K562 (cell line): ENCODE results near the gene DNAH3. TPM values are rescaled to one million over a fixed set of nuclear protein-coding genes. Genes with fewer than 3 reads are reported as not detected.

Source experiments
- CUX1 ChIP-seq: fragments of 200-800 bp; sonication (Bioruptor generic); IDR thresholded peaks from 2 replicates; pipeline ENCODE4 v1.6.1; 2016; ENCODE audit warnings: missing genetic modification characterization, missing compliant biosample characterization
- E2F6 ChIP-seq, 2 experiments: IDR thresholded peaks; 2 replicates each; pipeline ENCODE4 v1.6.1; 2011; ENCODE audit warnings: borderline replicate concordance in 1 of 2, control low read depth in 1 of 2, low read depth in 1 of 2, low read length in 1 of 2, mild to moderate bottlenecking in 1 of 2, mixed read lengths in 1 of 2, moderate library complexity in 1 of 2; ENCODE audit not compliant: insufficient read depth in 1 of 2, insufficient read length in 1 of 2, poor library complexity in 1 of 2, severe bottlenecking in 1 of 2; ENCODE audit errors: extremely low read depth in 1 of 2
- FOXM1 ChIP-seq, 2 experiments: fragments of 450-650 bp in 1 of 2; sonication (generic) in 1 of 2; formaldehyde crosslinking in 1 of 2; IDR thresholded peaks; 2 replicates each; pipeline versions ENCODE4 v1.6.1 to v1.9.0; 2017 to 2022; ENCODE audit warnings: low read depth in 2 of 2, mild to moderate bottlenecking in 2 of 2, missing genetic modification reagents in 1 of 2, moderate library complexity in 1 of 2
- GMEB1 ChIP-seq: fragments of 250-450 bp; sonication (Bioruptor Pico); IDR thresholded peaks from 2 replicates; pipeline ENCODE4 v1.4.0; 2020; ENCODE audit warnings: mild to moderate bottlenecking
- PRMT5 ChIP-seq: sonication (generic); formaldehyde crosslinking; IDR thresholded peaks from 2 replicates; pipeline ENCODE4 v1.5.0; 2020; ENCODE audit warnings: missing genetic modification reagents
- ZBTB12 ChIP-seq: fragments of 250-450 bp; sonication (Bioruptor Pico); IDR thresholded peaks from 2 replicates; pipeline ENCODE4 v1.4.0; 2020
- ZNF766 ChIP-seq: fragments of 200-800 bp; sonication (Bioruptor generic); conservative IDR thresholded peaks from 2 replicates; pipeline ENCODE4 v1.6.1; 2016; ENCODE audit warnings: missing genetic modification characterization, missing compliant biosample characterization
- polyA plus RNA-seq, 8 experiments: library from polyadenylated mRNA; depleted of rRNA in 4 of 8; stranded (reverse) in 5 of 8; unstranded in 3 of 8; fragments of >200 nt; fragmentation: Nextera tagmentation in 2 of 8; fragmentation: Illumina TruSeq in 1 of 8; extraction: Ambion mirVana in 2 of 8; extraction: Trizol in 1 of 8; gene quantifications; 2 replicates each; pipeline versions ENCODE4 v1.2.1 to v1.2.3, GENCODE V29; 2011 to 2014; ENCODE audit warnings: inconsistent platforms in 1 of 8, missing spikeins in 1 of 8
- total RNA-seq, 7 experiments: library from RNA; depleted of rRNA in 6 of 7; stranded (reverse); fragments of >200 nt in 6 of 7; fragmentation: Illumina TruSeq in 2 of 7; extraction: Trizol in 2 of 7; gene quantifications; 2 replicates each; pipeline versions ENCODE4 v1.2.1 to v1.2.3, GENCODE V29; 2011 to 2021; ENCODE audit warnings: low replicate concordance in 1 of 7

Gene DNAH3
- total and polyA plus RNA-seq, 9 of the 15 experiments (the other 6 are each of a cell fraction or from before 2014, with no cell fraction given) = 0.32 to 0.84 (median 0.44) TPM

- TF ChIP-seq CUX1 (CRISPR knock-in tag) (no peak), GMEB1 (no peak), ZNF766 (no peak), E2F6 (IDR thresholded peaks at IDR 0.05; ENCODE audit: borderline replicate concordance in 1 of 2, extremely low read depth in 1 of 2, insufficient read depth in 1 of 2, insufficient read length in 1 of 2, low read depth in 1 of 2, low read length in 1 of 2, poor library complexity in 1 of 2, severe bottlenecking in 1 of 2) (no peak), FOXM1 (IDR thresholded peaks at IDR 0.05; ENCODE audit: low read depth) (no peak), FOXM1 (CRISPR knock-in tag; IDR thresholded peaks at IDR 0.05; ENCODE audit: low read depth) (no peak), ZBTB12 (no peak), PRMT5 (CRISPR knock-in tag) (no peak)
These were observed 72.1 kb downstream of the DNAH3 start (continued) for GRCh38 chr16:21078563-21078962.
